Left hindlimb (tissue), 1 donor: ENCODE data around the gene BOD1L1.

ENCODE experiments used
- DNase-seq: peaks from one replicate; pipeline ENCODE4 v3.0.0-alpha.2; 2018

Gene BOD1L1

GRCh38 chr4:13627606-13628311 is at the start of gene BOD1L1:
TSS of gene BOD1L1 (minus strand) at chr4:13627725. CDS start at chr4:13627587, 138 bp downstream.
- DNase-seq = peak; percentile 92

GRCh38 chr4:13674971-13675370 is 47.4 kb upstream of the BOD1L1 start:
- no peak for DNase-seq

GRCh38 chr4:13673167-13673566 is 45.6 kb upstream of the BOD1L1 start:
- no peak for DNase-seq

GRCh38 chr4:13670456-13671160 is 43.1 kb upstream of the BOD1L1 start:
- DNase-seq = no peak

GRCh38 chr4:13665701-13666660 is 38.5 kb upstream of the BOD1L1 start:
- DNase-seq = no peak

GRCh38 chr4:13659341-13660070 is 32.0 kb upstream of the BOD1L1 start:
- no peak for DNase-seq

DNA sequence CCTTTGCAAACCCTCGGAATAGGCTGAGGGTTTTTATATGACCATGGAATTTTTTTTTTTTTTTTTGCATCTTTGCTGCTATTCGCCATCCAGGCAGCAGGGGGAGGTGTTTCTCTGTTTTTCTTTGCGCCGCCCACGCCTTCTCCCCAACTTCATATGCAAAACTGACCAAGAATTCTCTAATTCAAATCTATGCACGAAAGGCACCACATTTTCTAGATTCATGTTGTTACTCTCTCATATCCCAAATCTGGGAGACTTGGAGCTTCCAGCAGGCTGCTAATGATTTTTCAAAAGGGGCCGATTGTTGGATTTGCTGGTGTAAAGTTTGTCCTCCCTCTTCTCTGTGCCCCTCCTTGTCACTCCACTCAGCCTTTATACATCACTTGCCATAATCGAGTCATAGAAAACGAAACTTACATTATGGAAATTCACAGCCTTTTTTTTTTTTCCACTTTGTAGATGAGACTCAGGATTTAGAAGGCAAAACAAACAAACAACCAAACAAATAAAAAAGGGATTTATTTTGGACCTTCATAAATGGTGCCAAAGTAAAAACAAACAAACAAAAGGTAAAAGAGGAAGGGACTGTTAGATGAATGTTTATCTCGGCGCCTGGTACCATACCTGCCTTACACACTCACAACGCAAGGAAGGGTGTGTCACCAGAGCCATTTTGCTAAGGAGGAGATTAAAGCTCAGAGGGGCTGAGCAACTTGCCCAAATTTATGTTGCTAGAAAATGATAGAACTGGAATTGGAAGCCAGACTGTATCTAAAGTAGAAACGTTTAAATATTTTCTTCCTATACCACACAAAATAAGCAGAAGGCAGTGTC is 29.3 kb upstream of the BOD1L1 start:
- peak; percentile 68 for DNase-seq

GRCh38 chr4:13654162-13654797 is 26.8 kb upstream of the BOD1L1 start:
- DNase-seq = peak; percentile 82

DNA sequence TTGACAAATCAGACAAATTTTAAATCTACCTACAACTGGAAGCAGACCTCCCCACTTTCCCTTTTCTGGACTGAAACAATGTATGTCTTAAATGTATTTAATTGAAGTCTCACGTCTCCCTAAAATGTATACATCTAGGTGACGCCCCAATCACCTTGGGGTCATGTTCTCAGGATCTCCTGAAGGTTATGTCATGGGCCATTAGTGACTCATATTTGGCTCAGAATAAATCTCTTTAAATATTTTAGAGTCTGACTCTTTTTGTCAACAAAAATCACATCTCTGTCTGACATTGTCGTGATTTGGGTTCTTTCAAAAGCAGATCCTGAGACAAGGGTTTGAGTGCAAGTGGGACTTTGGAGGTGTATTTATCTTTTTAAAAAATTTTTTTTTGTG is 26.2 kb upstream of the BOD1L1 start:
- DNase-seq = no peak

DNA sequence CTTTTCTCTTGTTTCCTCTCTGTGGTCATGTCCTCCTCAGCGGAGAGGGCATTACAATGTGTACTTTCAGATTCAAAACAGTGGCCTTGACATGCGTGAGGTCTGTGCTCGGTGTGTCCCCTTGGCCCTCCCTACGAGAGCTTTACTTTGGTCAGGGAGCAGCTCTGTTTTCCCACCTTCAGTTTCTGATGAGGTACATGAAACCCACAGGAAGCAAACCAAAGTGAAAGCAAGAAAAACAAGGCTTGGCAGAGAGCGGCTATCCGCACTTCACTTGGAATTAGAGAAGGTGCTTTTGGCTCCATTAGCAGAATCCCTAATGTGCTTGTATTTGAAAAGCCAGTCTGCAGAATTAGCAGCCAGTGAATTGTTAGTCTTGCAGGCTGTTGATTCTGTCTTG is 19.5 kb upstream of the BOD1L1 start:
- DNase-seq = no peak

GRCh38 chr4:13645075-13645474 is 17.6 kb upstream of the BOD1L1 start:
- no peak for DNase-seq

DNA sequence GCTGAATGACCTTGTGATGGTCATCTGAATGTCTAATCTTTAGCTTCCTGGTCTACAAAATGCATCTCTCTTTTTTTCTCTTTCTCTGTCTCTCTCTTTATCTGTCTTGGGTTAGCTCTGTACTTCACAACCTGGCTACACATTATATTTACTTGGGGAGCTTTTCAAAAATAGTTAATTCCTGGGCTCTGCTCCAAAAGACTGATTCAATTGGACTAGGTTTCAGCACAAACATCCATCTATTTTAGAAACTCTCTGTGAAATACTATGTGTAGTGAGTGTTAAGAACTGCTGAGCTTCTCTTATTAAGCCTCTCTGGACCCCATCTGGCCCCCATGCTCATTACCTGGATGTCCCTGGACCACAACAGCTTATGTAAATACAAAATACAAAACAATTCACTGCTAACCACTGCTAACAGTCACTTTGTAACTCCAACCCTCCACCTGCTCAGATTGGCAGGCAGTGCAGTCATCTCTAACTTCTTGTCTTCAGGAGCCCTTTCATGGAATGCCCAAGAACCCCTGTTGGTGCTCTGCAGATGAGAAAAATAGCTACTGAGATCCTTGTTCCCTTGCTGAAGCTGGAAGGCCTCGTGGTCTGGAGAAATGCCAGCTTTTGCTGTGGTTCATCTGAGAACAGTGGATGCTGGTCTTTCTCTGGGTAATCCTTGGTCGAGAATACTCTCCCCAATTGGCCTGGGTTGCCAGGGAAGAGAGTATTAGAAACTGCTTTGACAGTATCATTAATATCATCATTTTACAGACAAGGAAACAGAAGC is 14.8 kb upstream of the BOD1L1 start:
- DNase-seq = no peak

DNA sequence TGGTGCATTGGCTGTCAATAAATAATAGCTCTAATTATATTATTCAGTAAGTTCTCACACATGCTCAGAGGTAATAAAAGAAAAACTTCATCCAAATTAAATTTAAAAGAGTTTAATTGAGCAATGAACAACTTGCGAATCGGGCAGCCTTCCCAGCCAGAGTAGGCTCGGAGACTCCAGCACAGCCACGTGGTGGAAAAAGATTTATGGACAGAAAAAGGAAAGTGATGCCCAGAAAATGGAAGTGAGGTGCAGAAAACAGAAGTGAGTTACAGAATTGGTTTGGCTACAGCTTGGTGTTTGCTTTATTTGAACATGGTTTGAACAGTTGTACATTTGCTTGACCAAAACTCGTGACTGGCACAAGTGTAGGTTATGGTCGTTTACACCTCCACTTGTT is 13.6 kb upstream of the BOD1L1 start:
- no peak for DNase-seq

- DNase-seq = no peak
These were observed 12.8 kb upstream of the BOD1L1 start for GRCh38 chr4:13640149-13640940.

GRCh38 chr4:13635286-13635799 is 7.8 kb upstream of the BOD1L1 start:
- DNase-seq = no peak

- no peak for DNase-seq
These were observed 6.1 kb upstream of the BOD1L1 start for GRCh38 chr4:13633671-13634070.

- peak; percentile 47 for DNase-seq
These were observed 333 bp downstream of the BOD1L1 start for GRCh38 chr4:13627178-13627605.

DNA sequence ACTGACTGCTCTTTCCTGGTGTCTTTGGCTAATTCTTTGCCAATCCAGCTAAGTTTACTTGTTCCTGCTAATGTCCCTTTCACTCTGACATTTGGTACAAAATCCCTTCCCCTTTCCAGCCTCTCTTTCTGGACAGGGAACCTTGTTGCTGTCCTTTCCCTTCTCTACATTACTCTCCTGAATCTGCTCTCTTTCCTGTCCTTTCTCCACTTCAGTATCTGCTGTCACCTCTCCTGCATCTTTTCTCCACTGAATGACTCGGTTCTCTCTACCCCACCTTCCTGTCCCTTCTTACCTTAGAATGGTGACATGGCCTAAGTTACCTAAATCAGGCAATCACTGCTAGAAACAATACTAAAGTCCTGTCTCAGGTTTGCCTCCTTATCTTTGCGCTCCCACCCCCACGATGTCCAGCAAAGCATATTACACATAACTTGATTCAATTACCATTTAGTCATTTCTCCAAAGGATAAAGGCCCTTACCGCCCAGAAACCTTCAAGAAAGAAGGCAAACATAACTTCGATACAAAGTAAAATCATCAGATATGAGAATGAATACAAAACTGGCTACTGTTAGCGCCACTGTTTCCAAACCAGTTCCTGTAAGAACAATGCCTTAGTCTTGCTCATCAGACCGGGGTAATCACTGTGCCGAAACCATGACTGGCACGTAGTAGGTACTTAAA is 890 bp downstream of the BOD1L1 start:
- no peak for DNase-seq
